WTC11 (cell line): ENCODE results near the gene GARS1. TPM values are rescaled to one million over a fixed set of nuclear protein-coding genes. Genes with fewer than 3 reads are reported as not detected.

ENCODE experiments used
- ATAC-seq: fragments of 200-7000 bp; cut with Tn5 transposase; 2 replicates; pipeline ENCODE4 v1.10.0; 2021; ENCODE audit warnings: mild to moderate bottlenecking, moderate library complexity
- CTCF ChIA-PET: fragments of 300-600 bp; sonication (Branson Sonifier 250); formaldehyde crosslinking; loops from one replicate; lab custom pipeline; 2021; ENCODE audit warnings: antibody characterized with exemption; lab: Charles Lee
- POLR2A ChIA-PET: fragments of 350-600 bp; sonication (Branson Sonifier 250); formaldehyde crosslinking; loops from one replicate; lab custom pipeline; 2021; ENCODE audit warnings: antibody characterized with exemption; lab: Charles Lee
- DNase-seq: peaks from one replicate; pipeline ENCODE4 v3.0.0; 2021; ENCODE audit warnings: low spot score
- H3K27ac Mint-ChIP-seq: 2 replicates; pipeline ENCODE4 v1.8.0; 2021; ENCODE audit warnings: mixed read lengths
- H3K27me3 Mint-ChIP-seq: 2 replicates; pipeline ENCODE4 v1.8.0; 2021; ENCODE audit warnings: low read depth, mild to moderate bottlenecking, moderate library complexity, mixed read lengths
- H3K36me3 Mint-ChIP-seq: 2 replicates; pipeline ENCODE4 v1.8.0; 2021; ENCODE audit warnings: mixed read lengths
- H3K4me1 Mint-ChIP-seq: 2 replicates; pipeline ENCODE4 v1.8.0; 2022; ENCODE audit warnings: mixed read lengths
- H3K4me3 Mint-ChIP-seq: 2 replicates; pipeline ENCODE4 v1.8.0; 2021; ENCODE audit warnings: mild to moderate bottlenecking, moderate library complexity, mixed read lengths
- H3K9me3 Mint-ChIP-seq: 2 replicates; pipeline ENCODE4 v1.8.0; 2021; ENCODE audit warnings: mixed read lengths
- ATF6 ChIP-seq: sonication (generic); formaldehyde crosslinking; IDR thresholded peaks from 2 replicates; pipeline ENCODE4 v1.8.1; 2023; ENCODE audit warnings: mild to moderate bottlenecking, missing genetic modification reagents
- CREB1 ChIP-seq: sonication (generic); formaldehyde crosslinking; IDR thresholded peaks from 2 replicates; pipeline ENCODE4 v1.8.0; 2023; ENCODE audit warnings: mild to moderate bottlenecking, missing genetic modification reagents
- E2F4 ChIP-seq: sonication (generic); formaldehyde crosslinking; IDR thresholded peaks from 2 replicates; pipeline ENCODE4 v1.8.1; 2022; ENCODE audit warnings: low read depth, mild to moderate bottlenecking, moderate library complexity, missing genetic modification reagents, borderline replicate concordance
- ESRRA ChIP-seq: sonication (generic); formaldehyde crosslinking; IDR thresholded peaks from 2 replicates; pipeline ENCODE4 v1.8.1; 2022; ENCODE audit warnings: mild to moderate bottlenecking, missing genetic modification reagents, borderline replicate concordance
- IRF2 ChIP-seq: sonication (generic); formaldehyde crosslinking; IDR thresholded peaks from 2 replicates; pipeline ENCODE4 v1.8.0; 2022; ENCODE audit warnings: low read depth, missing genetic modification reagents, borderline replicate concordance
- JAZF1 ChIP-seq: fragments of 250-450 bp; sonication (Bioruptor Pico); IDR thresholded peaks from 2 replicates; pipeline ENCODE4 v1.9.0; 2021; ENCODE audit warnings: moderate library complexity, mild to moderate bottlenecking, inconsistent platforms
- NR1H2 ChIP-seq: sonication (generic); formaldehyde crosslinking; IDR thresholded peaks from 2 replicates; pipeline ENCODE4 v1.9.0; 2021; ENCODE audit warnings: mild to moderate bottlenecking, moderate library complexity, missing genetic modification reagents
- NR2C2 ChIP-seq: sonication (generic); formaldehyde crosslinking; IDR thresholded peaks from 2 replicates; pipeline ENCODE4 v1.8.0; 2022; ENCODE audit warnings: mild to moderate bottlenecking, missing genetic modification reagents
- NR3C1 ChIP-seq: sonication (generic); formaldehyde crosslinking; conservative IDR thresholded peaks from 2 replicates; pipeline ENCODE4 v1.8.1; 2023; ENCODE audit warnings: low read depth, mild to moderate bottlenecking, missing genetic modification reagents
- STAT6 ChIP-seq: sonication (generic); formaldehyde crosslinking; conservative IDR thresholded peaks from 2 replicates; pipeline ENCODE4 v1.8.1; 2023; ENCODE audit warnings: mild to moderate bottlenecking, low read depth, missing genetic modification reagents, moderate library complexity
- TEAD4 ChIP-seq: sonication (generic); formaldehyde crosslinking; IDR thresholded peaks from 2 replicates; pipeline ENCODE4 v1.8.0; 2022; ENCODE audit warnings: mild to moderate bottlenecking, missing genetic modification reagents
- USF1 ChIP-seq: sonication (generic); formaldehyde crosslinking; IDR thresholded peaks from 2 replicates; pipeline ENCODE4 v1.8.0; 2022; ENCODE audit warnings: mild to moderate bottlenecking, missing genetic modification reagents
- USF2 ChIP-seq: sonication (generic); formaldehyde crosslinking; IDR thresholded peaks from 2 replicates; pipeline ENCODE4 v1.8.1; 2023; ENCODE audit warnings: mild to moderate bottlenecking, missing genetic modification reagents, moderate library complexity
- ZBTB43 ChIP-seq: sonication (generic); formaldehyde crosslinking; IDR thresholded peaks from 2 replicates; pipeline ENCODE4 v1.8.1; 2023; ENCODE audit warnings: mild to moderate bottlenecking, missing genetic modification reagents
- ZNF263 ChIP-seq: sonication (generic); formaldehyde crosslinking; IDR thresholded peaks from 2 replicates; pipeline ENCODE4 v1.8.1; 2022; ENCODE audit warnings: low read depth, mild to moderate bottlenecking, moderate library complexity, missing genetic modification reagents
- ZNF281 ChIP-seq: sonication (generic); formaldehyde crosslinking; IDR thresholded peaks from 2 replicates; pipeline ENCODE4 v1.8.0; 2023; ENCODE audit warnings: mild to moderate bottlenecking, missing genetic modification reagents
- ZNF416 ChIP-seq: fragments of 250-450 bp; sonication (Bioruptor Pico); IDR thresholded peaks from 2 replicates; pipeline ENCODE4 v1.9.0; 2021; ENCODE audit warnings: mild to moderate bottlenecking, inconsistent platforms
- ZNF512 ChIP-seq: sonication (generic); formaldehyde crosslinking; IDR thresholded peaks from 2 replicates; pipeline ENCODE4 v1.8.1; 2022; ENCODE audit warnings: missing genetic modification reagents, borderline replicate concordance
- total RNA-seq: library from RNA; stranded (reverse); gene quantifications from 3 replicates; pipeline ENCODE4 v1.2.3, GENCODE V29; 2021

GARS1 gene
- total RNA-seq, 1 experiment from 2014 or later, result 236 TPM

GRCh38 chr7:30662431-30662939, 67.8 kb downstream of the GARS1 start (continued):
- TF ChIP-seq E2F4 (CRISPR knock-in tag), result no peak

- CTCF ChIA-PET, result interaction anchor here (0.8 to 2.7 kb wide), 6 partner anchors 13 to 127 kb away, joined by 3 to 14 read pairs (median 4); partner anchors contain the start of gene CRHR2
- POLR2A ChIA-PET, result no interaction called here
- Mint-ChIP-seq H3K4me1 (peaks cover 5% of the 10 kb centered on the region; the same call in 1 of the 2 replicates), H3K9me3 (no peaks in the 10 kb centered on the region), H3K27ac (no peak overlapping the region), H3K36me3 (no peaks in the 10 kb centered on the region), H3K27me3 (no peaks in the 10 kb centered on the region), H3K4me3 (no peak overlapping the region)
- peak; percentile 37; the same call in 1 of the 2 replicates for ATAC-seq
- no peak for DNase-seq
- no peak for TF ChIP-seq NR2C2
- no peak for TF ChIP-seq CREB1 (CRISPR knock-in tag)
- TF ChIP-seq NR1H2 (CRISPR knock-in tag), result no peak
- no peak for TF ChIP-seq ESRRA (CRISPR knock-in tag)
- TF ChIP-seq ZBTB43 (CRISPR knock-in tag), result no peak
- TF ChIP-seq ZNF263 (CRISPR knock-in tag), result no peak
- no peak for TF ChIP-seq IRF2 (CRISPR knock-in tag)
- TF ChIP-seq USF1, result no peak
Observed at GRCh38 chr7:30663414-30663813, 68.7 kb downstream of the GARS1 start.

GRCh38 chr7:30664184-30664885, 69.7 kb downstream of the GARS1 start:
- no peaks in the 10 kb centered on the region for H3K36me3 Mint-ChIP-seq
- no peak for DNase-seq
- TF ChIP-seq ZNF416, result no peak
- no peak for TF ChIP-seq ZNF512 (CRISPR knock-in tag)
- no peak for TF ChIP-seq STAT6 (CRISPR knock-in tag)
- no peak for TF ChIP-seq ZNF281
- no peak for TF ChIP-seq JAZF1 (CRISPR knock-in tag)
- TF ChIP-seq NR3C1, result no peak
- no peak for TF ChIP-seq TEAD4 (CRISPR knock-in tag)
- TF ChIP-seq USF2 (CRISPR knock-in tag), result no peak
- TF ChIP-seq ATF6, result no peak
- H3K4me1 Mint-ChIP-seq, result peaks cover 5% of the 10 kb centered on the region; the same call in 1 of the 2 replicates
- H3K4me3 Mint-ChIP-seq, result no peak overlapping the region
- ChIA-PET POLR2A (interaction anchor here (1.3 kb wide), 1 partner anchor 45 kb away, joined by 3 read pairs; no protein-coding TSS in a partner anchor), CTCF (interaction anchor here (0.8 to 2.7 kb wide), 6 partner anchors 12 to 100 kb away, joined by 3 to 14 read pairs (median 4); partner anchors contain the start of gene CRHR2)
- H3K27me3 Mint-ChIP-seq, result no peaks in the 10 kb centered on the region
- no peak for ATAC-seq
- no peaks in the 10 kb centered on the region for H3K9me3 Mint-ChIP-seq
- no peak overlapping the region for H3K27ac Mint-ChIP-seq
